ENCODE measurements around the gene SEZ6L2.
A peak's percentile ranks its signal among the peaks of the same experiment; 100 is the strongest.

Gene SEZ6L2

GRCh38 chr16:29825145-29826044 is 74.0 kb downstream of the SEZ6L2 start:
- Histone ChIP-seq H4K20me1 (ENCODE audit: insufficient read depth, low read length) (no peaks in the 10 kb centered on the region), H3K27me3 (replicated peaks; ENCODE audit: insufficient read depth, low read length) (no peaks in the 10 kb centered on the region), H3K36me3 (replicated peaks; ENCODE audit: insufficient read depth, low read length) (no peaks in the 10 kb centered on the region), H2AFZ (ENCODE audit: low read length) (no peak overlapping the region), H3K4me1 (ENCODE audit: low read length) (peaks cover 30% of the 10 kb centered on the region), H3K9ac (ENCODE audit: low read length) (no peak overlapping the region), H3F3A (ENCODE audit: insufficient read depth, low read length) (peaks cover 20% of the 10 kb centered on the region), H3K4me2 (ENCODE audit: low read depth, low read length) (peak overlapping the region; percentile 36), H3K9me2 (replicated peaks; ENCODE audit: insufficient read depth, low read length) (no peaks in the 10 kb centered on the region), H3K9me3 (replicated peaks; ENCODE audit: insufficient read depth, low read length) (no peaks in the 10 kb centered on the region), H3K79me2 (ENCODE audit: low read length) (peaks cover 64% of the 10 kb centered on the region), H3K4me3 (ENCODE audit: low read length) (no peak overlapping the region), H3K27ac (ENCODE audit: low read length) (no peak overlapping the region; the same call in 1 of the 2 replicates)
- TF ChIP-seq EZH2 (optimal IDR thresholded peaks at IDR 0.05; ENCODE audit: low read depth, low read length), result no peak
- TF ChIP-seq EZH2phosphoT487 (IDR thresholded peaks at IDR 0.05; ENCODE audit: low read length), result no peak
- TF ChIP-seq CTCF (IDR thresholded peaks at IDR 0.05; ENCODE audit: low read length), result no peak
- peak; percentile 51 for DNase-seq

- Histone ChIP-seq H3K4me1 (ENCODE audit: low read length) (peaks cover 34% of the 10 kb centered on the region), H3K4me3 (ENCODE audit: low read length) (no peak overlapping the region), H3K4me2 (ENCODE audit: low read depth, low read length) (peak overlapping the region; percentile 36)
These were observed 74.7 kb downstream of the SEZ6L2 start for GRCh38 chr16:29824589-29825144.

GRCh38 chr16:29821643-29822115 is 77.7 kb downstream of the SEZ6L2 start:
- H3K9me3 ChIP-seq (replicated peaks; ENCODE audit: insufficient read depth, low read length), result no peaks in the 10 kb centered on the region
- no peaks in the 10 kb centered on the region for H3K27me3 ChIP-seq (replicated peaks; ENCODE audit: insufficient read depth, low read length)
- DNase-seq, result no peak
- no peaks in the 10 kb centered on the region for H3K36me3 ChIP-seq (replicated peaks; ENCODE audit: insufficient read depth, low read length)
- no peak for TF ChIP-seq EZH2 (optimal IDR thresholded peaks at IDR 0.05; ENCODE audit: low read depth, low read length)
- TF ChIP-seq EZH2phosphoT487 (IDR thresholded peaks at IDR 0.05; ENCODE audit: low read length), result no peak
- no peak for TF ChIP-seq CTCF (IDR thresholded peaks at IDR 0.05; ENCODE audit: low read length)
- H3K4me2 ChIP-seq (ENCODE audit: low read depth, low read length), result peak overlapping the region; percentile 90
- H3K9ac ChIP-seq (ENCODE audit: low read length), result peak overlapping the region; percentile 68
- H4K20me1 ChIP-seq (ENCODE audit: insufficient read depth, low read length), result no peaks in the 10 kb centered on the region
- peak overlapping the region; percentile 80; the same call in 1 of the 2 replicates for H3K27ac ChIP-seq (ENCODE audit: low read length)
- peak overlapping the region; percentile 70 for H3K4me3 ChIP-seq (ENCODE audit: low read length)
- peaks cover 48% of the 10 kb centered on the region for H3K4me1 ChIP-seq (ENCODE audit: low read length)
- no peak overlapping the region for H2AFZ ChIP-seq (ENCODE audit: low read length)
- peaks cover 86% of the 10 kb centered on the region for H3K79me2 ChIP-seq (ENCODE audit: low read length)
- no peaks in the 10 kb centered on the region for H3K9me2 ChIP-seq (replicated peaks; ENCODE audit: insufficient read depth, low read length)
- peaks cover 40% of the 10 kb centered on the region for H3F3A ChIP-seq (ENCODE audit: insufficient read depth, low read length)

More at GRCh38 chr16:29824589-29825144, 74.7 kb downstream of the SEZ6L2 start:
- Histone ChIP-seq H3K9me2 (replicated peaks; ENCODE audit: insufficient read depth, low read length) (no peaks in the 10 kb centered on the region), H3K9me3 (replicated peaks; ENCODE audit: insufficient read depth, low read length) (no peaks in the 10 kb centered on the region), H3K27me3 (replicated peaks; ENCODE audit: insufficient read depth, low read length) (no peaks in the 10 kb centered on the region), H4K20me1 (ENCODE audit: insufficient read depth, low read length) (no peaks in the 10 kb centered on the region), H3F3A (ENCODE audit: insufficient read depth, low read length) (peaks cover 28% of the 10 kb centered on the region), H3K79me2 (ENCODE audit: low read length) (peaks cover 65% of the 10 kb centered on the region), H3K36me3 (replicated peaks; ENCODE audit: insufficient read depth, low read length) (no peaks in the 10 kb centered on the region), H3K27ac (ENCODE audit: low read length) (no peak overlapping the region; the same call in 1 of the 2 replicates), H2AFZ (ENCODE audit: low read length) (no peak overlapping the region), H3K9ac (ENCODE audit: low read length) (no peak overlapping the region)
- TF ChIP-seq EZH2 (optimal IDR thresholded peaks at IDR 0.05; ENCODE audit: low read depth, low read length) (no peak), CTCF (IDR thresholded peaks at IDR 0.05; ENCODE audit: low read length) (no peak), EZH2phosphoT487 (IDR thresholded peaks at IDR 0.05; ENCODE audit: low read length) (no peak)
- no peak for DNase-seq
